Measurements from ENCODE around the gene SYNPR.

The SYNPR gene

DNA sequence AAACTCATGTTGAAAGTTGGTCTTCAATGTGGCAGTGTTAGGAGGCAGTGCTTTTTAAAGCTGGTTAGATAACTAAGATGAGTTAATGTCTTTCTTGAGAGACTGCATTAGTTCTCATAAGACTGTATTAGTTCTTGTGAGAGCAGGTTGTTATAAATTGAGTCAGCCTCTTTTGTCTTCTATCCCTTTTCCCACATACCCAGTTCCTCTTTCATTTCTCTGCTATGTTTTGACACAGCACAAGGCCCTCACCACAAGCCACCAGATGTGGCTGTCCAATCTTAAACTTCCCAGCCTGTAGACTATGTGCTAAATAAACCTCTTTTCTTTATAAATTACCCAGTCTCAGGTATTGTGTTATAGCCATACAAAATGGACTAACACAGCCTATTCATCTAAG lies 279.8 kb downstream of the SYNPR start:
- H3K36me3 ChIP-seq (replicated peaks) = no peaks in the 10 kb centered on the region
- no peak overlapping the region for H3K27ac ChIP-seq
- no peak for TF ChIP-seq CTCF (IDR thresholded peaks at IDR 0.05; ENCODE audit: low read depth, low read length, missing control alignments)
- in situ Hi-C loops (cut with HindIII; ENCODE audit: low pct_ligation_motif_present, low sequenced_read_pairs) = no loop called here
- H3K4me3 ChIP-seq (ENCODE audit: low read depth, low read length) = no peak overlapping the region
- H3K27me3 ChIP-seq (replicated peaks) = no peaks in the 10 kb centered on the region
- no peak for DNase-seq

DNA sequence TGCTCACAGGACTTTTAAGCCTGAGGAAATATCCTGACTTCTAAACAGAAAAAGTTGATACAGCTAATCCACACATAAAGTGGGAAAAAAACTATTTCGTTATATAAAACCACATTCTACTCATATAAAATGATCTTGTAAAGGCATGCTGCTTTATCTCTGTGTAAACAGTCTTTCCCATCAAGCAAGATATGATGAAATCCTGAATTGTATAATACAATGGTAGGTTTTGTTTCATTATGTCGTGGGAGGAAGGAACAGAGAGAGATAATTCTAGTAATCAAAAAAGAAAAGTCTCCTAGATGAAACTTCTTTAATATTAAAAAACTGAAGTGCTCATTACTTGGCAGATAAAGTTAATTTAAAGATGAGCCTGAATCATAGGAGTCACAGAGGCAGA lies 281.8 kb downstream of the SYNPR start:
- no peaks in the 10 kb centered on the region for H3K27me3 ChIP-seq (replicated peaks)
- in situ Hi-C loops (cut with HindIII; ENCODE audit: low pct_ligation_motif_present, low sequenced_read_pairs) = no loop called here
- no peaks in the 10 kb centered on the region for H3K36me3 ChIP-seq (replicated peaks)
- no peak for TF ChIP-seq CTCF (IDR thresholded peaks at IDR 0.05; ENCODE audit: low read depth, low read length, missing control alignments)
- no peak overlapping the region for H3K27ac ChIP-seq
- no peak overlapping the region for H3K4me3 ChIP-seq (ENCODE audit: low read depth, low read length)
- DNase-seq = no peak

DNA sequence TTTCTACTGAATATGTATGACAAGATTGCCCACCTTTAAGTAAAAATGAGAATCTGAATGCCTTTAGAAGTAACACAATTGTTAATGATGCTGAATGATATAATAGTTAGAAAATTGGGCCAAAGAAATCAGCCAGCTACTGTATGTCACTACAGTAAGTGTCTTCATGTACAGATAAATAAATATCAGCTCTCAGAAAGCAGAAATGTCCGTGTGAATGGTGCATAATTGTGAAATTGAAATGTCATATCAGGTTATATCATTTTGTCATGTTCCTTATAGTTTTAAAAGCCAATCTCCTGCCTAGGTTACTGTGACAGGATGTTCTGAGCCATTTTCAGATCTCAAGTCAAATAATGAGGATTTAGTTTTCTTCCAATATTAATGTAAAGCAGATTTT lies 283.8 kb downstream of the SYNPR start:
- DNase-seq = no peak
- in situ Hi-C loops (cut with HindIII; ENCODE audit: low pct_ligation_motif_present, low sequenced_read_pairs) = no loop called here

DNA sequence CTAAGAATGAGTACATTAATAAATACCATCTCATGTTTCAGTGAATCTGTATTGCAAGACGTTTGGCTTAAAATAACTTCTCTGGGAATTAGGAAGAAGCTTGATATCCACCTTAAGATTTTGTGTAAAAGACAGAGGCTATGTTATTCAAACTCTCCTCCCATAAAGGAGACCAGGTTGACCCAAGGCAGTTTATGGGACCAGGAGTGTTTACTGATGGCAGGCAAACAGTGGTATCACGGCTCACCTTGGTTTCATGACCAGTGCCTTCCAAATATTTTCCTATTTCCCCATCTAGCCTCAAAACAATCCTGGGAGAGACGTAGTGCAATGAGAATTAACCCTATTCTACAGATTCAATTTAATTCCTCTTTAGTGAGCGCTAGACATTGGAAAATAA lies 284.2 kb downstream of the SYNPR start:
- Histone ChIP-seq H3K36me3 (replicated peaks) (no peaks in the 10 kb centered on the region), H3K4me3 (ENCODE audit: low read depth, low read length) (no peak overlapping the region), H3K27ac (no peak overlapping the region), H3K27me3 (replicated peaks) (no peaks in the 10 kb centered on the region)
- no peak for TF ChIP-seq CTCF (IDR thresholded peaks at IDR 0.05; ENCODE audit: low read depth, low read length, missing control alignments)
- in situ Hi-C loops (cut with HindIII; ENCODE audit: low pct_ligation_motif_present, low sequenced_read_pairs) = no loop called here
- no peak for DNase-seq

More for the DNA sequence above, 283.8 kb downstream of the SYNPR start:
- H3K36me3 ChIP-seq (replicated peaks) = no peaks in the 10 kb centered on the region
- H3K4me3 ChIP-seq (ENCODE audit: low read depth, low read length) = no peak overlapping the region
- H3K27ac ChIP-seq = no peak overlapping the region
- H3K27me3 ChIP-seq (replicated peaks) = no peaks in the 10 kb centered on the region
- TF ChIP-seq CTCF (IDR thresholded peaks at IDR 0.05; ENCODE audit: low read depth, low read length, missing control alignments) = no peak

DNA sequence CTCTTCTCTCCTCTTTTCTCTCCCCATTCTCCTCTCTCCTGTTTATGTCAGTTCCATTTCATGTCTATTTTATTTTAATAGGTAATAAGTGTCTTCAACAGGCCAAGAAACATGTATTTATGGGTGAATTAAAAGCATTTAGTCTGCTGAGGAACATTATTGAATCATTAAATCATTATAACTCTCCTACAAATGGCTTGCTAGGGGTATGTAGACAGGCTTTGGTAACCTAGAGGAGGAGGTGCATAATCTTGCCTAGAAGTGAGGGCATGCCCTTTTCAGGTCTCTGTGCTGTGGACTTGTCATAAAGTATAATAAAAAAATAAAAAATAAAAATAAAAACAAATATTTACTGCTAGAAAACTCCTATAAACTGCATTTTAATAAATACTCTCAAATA lies 285.5 kb downstream of the SYNPR start:
- H3K27ac ChIP-seq = no peak overlapping the region
- no peak for DNase-seq
- in situ Hi-C loops (cut with HindIII; ENCODE audit: low pct_ligation_motif_present, low sequenced_read_pairs) = no loop called here
- TF ChIP-seq CTCF (IDR thresholded peaks at IDR 0.05; ENCODE audit: low read depth, low read length, missing control alignments) = no peak
- H3K27me3 ChIP-seq (replicated peaks) = no peaks in the 10 kb centered on the region
- H3K4me3 ChIP-seq (ENCODE audit: low read depth, low read length) = no peak overlapping the region
- H3K36me3 ChIP-seq (replicated peaks) = no peaks in the 10 kb centered on the region

- H3K4me3 ChIP-seq (ENCODE audit: low read depth, low read length) = no peak overlapping the region
- H3K27me3 ChIP-seq (replicated peaks) = no peaks in the 10 kb centered on the region
- H3K36me3 ChIP-seq (replicated peaks) = no peaks in the 10 kb centered on the region
- TF ChIP-seq CTCF (IDR thresholded peaks at IDR 0.05; ENCODE audit: low read depth, low read length, missing control alignments) = peak; percentile 16
- in situ Hi-C loops (cut with HindIII; ENCODE audit: low pct_ligation_motif_present, low sequenced_read_pairs) = no loop called here
- no peak overlapping the region for H3K27ac ChIP-seq
- DNase-seq = no peak
Observed at GRCh38 chr3:63565220-63565619, 287.1 kb downstream of the SYNPR start.
